Measurements from ENCODE around the gene LYPD6B. TPM values are rescaled to one million over a fixed set of nuclear protein-coding genes. Genes with fewer than 3 reads are reported as not detected.

The LYPD6B gene
- polyA plus RNA-seq, 1 of the 3 experiments (the other 2 are of a cell fraction), result 18.2 TPM

DNA sequence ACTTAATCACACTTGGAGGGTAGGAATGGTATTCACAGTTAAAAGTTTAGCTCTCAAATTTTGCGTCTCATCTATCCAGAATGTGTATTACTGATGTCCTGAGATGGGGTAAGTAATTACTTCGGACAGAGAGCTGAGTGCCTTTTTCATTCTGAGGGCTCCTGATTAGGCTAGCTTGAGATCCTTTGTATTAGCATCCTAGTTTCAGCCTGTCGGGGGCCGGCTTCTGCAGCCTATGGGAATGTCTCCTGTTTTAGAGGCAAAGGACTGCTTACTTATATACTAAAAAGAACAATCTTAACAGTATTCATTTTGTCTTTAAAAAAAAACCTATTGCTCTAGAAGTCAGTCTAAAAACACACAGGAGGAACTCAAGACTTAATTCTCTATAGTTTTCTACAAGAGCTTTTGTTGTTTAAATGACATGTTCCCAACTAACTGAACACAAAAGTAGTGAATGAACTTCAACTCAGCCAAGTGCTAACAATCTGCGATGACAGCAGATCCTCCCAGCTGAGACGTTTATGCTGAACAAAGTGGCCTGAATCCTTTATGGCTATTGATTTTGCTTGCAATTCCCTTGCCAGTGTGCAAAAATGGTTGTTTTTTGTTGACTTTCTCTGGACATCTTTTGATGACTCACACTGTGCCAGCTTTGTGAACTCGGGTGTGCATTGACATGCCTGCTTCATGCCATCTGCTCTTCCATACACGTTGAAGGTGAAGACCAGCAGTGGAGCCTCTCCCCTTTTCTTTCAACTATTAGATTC lies 118.7 kb downstream of the LYPD6B start:
- Histone ChIP-seq H2AFZ (ENCODE audit: low read depth) (no peak overlapping the region), H3K36me3 (replicated peaks in 1 of 2; ENCODE audit: control insufficient read depth in 1 of 2, insufficient read depth in 2 of 2, low read length in 1 of 2) (no peaks in the 10 kb centered on the region), H3K27ac (ENCODE audit: low read depth in 2 of 2, low read length in 1 of 2) (no peak overlapping the region), H3K4me1 (ENCODE audit: control insufficient read depth in 1 of 2, insufficient read depth in 2 of 2, low read depth in 1 of 2, low read length in 1 of 2) (no peaks in the 10 kb centered on the region; a peak in 2 of 4 replicates), H3K4me2 (no peak overlapping the region), H3K9ac (no peak overlapping the region), H3F3A (replicated peaks; ENCODE audit: insufficient read depth) (no peaks in the 10 kb centered on the region), H3K9me2 (no peaks in the 10 kb centered on the region), H4K20me1 (ENCODE audit: insufficient read depth) (no peaks in the 10 kb centered on the region), H3K4me3 (ENCODE audit: low read depth in 2 of 2, low read length in 1 of 2) (no peak overlapping the region), H3K79me2 (ENCODE audit: insufficient read depth) (no peaks in the 10 kb centered on the region), H3K27me3 (ENCODE audit: insufficient read depth) (no peaks in the 10 kb centered on the region), H3K9me3 (no peaks in the 10 kb centered on the region)
- POLR2A ChIA-PET, result no interaction called here
- WGBS (ENCODE audit: low lambda C conversion rate), result 69% methylated on average over 8 of the region's 8 CpGs
- DNase-seq, result no peak
- CTCF ChIA-PET, result interaction anchor here (0.9 kb wide), 1 partner anchor 15 kb away, joined by 4 read pairs; no protein-coding TSS in a partner anchor
- TF ChIP-seq, protein P1, sequence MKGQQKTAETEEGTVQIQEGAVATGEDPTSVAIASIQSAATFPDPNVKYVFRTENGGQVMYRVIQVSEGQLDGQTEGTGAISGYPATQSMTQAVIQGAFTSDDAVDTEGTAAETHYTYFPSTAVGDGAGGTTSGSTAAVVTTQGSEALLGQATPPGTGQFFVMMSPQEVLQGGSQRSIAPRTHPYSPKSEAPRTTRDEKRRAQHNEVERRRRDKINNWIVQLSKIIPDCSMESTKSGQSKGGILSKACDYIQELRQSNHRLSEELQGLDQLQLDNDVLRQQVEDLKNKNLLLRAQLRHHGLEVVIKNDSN (IDR thresholded peaks at IDR 0.05; ENCODE audit: borderline replicate concordance, low read depth), result no peak
- TF ChIP-seq SMC3 (IDR thresholded peaks at IDR 0.05; ENCODE audit: low read depth, low read length), result no peak
- no peak for TF ChIP-seq ZBTB33 (IDR thresholded peaks at IDR 0.05; ENCODE audit: borderline replicate concordance, low read depth)
- TF ChIP-seq IRF3 (IDR thresholded peaks at IDR 0.05; ENCODE audit: low read depth, low read length), result no peak
- TF ChIP-seq FOXJ3 (CRISPR knock-in tag; IDR thresholded peaks at IDR 0.05), result no peak
- TF ChIP-seq PBX3 (IDR thresholded peaks at IDR 0.05), result no peak
- no peak for TF ChIP-seq RCOR1 (IDR thresholded peaks at IDR 0.05; ENCODE audit: low read length)
- TF ChIP-seq NRF1 (IDR thresholded peaks at IDR 0.05; ENCODE audit: low read depth, low read length), result no peak

DNA sequence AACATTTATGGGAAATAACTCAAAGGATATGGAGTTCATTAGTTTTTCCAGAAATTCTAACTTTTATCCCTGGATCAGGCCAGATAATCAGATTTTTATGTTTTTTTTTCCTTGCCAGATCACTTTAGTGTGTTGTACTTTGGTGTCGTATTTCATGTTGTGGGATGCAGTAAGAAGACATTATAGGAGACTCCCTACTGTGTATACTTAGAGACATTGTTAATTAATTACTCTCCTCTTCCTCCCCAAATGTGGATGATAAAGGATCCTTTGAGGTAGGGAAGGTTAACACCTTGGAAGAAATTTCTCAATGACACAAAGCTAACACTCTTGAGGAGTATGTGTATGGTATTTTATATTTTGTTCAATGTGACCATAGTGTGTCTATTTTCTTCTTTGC lies 120.5 kb downstream of the LYPD6B start:
- Histone ChIP-seq H3K9me3 (no peaks in the 10 kb centered on the region), H3K27ac (ENCODE audit: low read depth in 2 of 2, low read length in 1 of 2) (no peak overlapping the region), H3K36me3 (replicated peaks in 1 of 2; ENCODE audit: control insufficient read depth in 1 of 2, insufficient read depth in 2 of 2, low read length in 1 of 2) (no peaks in the 10 kb centered on the region), H3K4me3 (ENCODE audit: low read depth in 2 of 2, low read length in 1 of 2) (no peak overlapping the region), H4K20me1 (ENCODE audit: insufficient read depth) (no peaks in the 10 kb centered on the region), H3K9ac (no peak overlapping the region), H3K4me2 (no peak overlapping the region), H3K4me1 (ENCODE audit: control insufficient read depth in 1 of 2, insufficient read depth in 2 of 2, low read depth in 1 of 2, low read length in 1 of 2) (no peaks in the 10 kb centered on the region; a peak in 2 of 4 replicates), H3K79me2 (ENCODE audit: insufficient read depth) (no peaks in the 10 kb centered on the region), H2AFZ (ENCODE audit: low read depth) (no peak overlapping the region), H3K9me2 (no peaks in the 10 kb centered on the region), H3F3A (replicated peaks; ENCODE audit: insufficient read depth) (no peaks in the 10 kb centered on the region), H3K27me3 (ENCODE audit: insufficient read depth) (no peaks in the 10 kb centered on the region)
- ChIA-PET POLR2A (no interaction called here), CTCF (interaction anchor here (1.1 kb wide), 1 partner anchor 9 kb away, joined by 3 read pairs; no protein-coding TSS in a partner anchor)
- DNase-seq, result no peak
- 74% methylated on average over 1 of the region's 1 CpG for WGBS (ENCODE audit: low lambda C conversion rate)
- TF ChIP-seq SIN3A (IDR thresholded peaks at IDR 0.05; ENCODE audit: borderline replicate concordance, low read depth, low read length) (no peak), CTCF (IDR thresholded peaks at IDR 0.05) (no peak), YY1 (IDR thresholded peaks at IDR 0.05; ENCODE audit: low read depth) (no peak), RCOR1 (IDR thresholded peaks at IDR 0.05; ENCODE audit: low read length) (no peak), SMC3 (IDR thresholded peaks at IDR 0.05; ENCODE audit: low read depth, low read length) (no peak), FOXJ3 (CRISPR knock-in tag; IDR thresholded peaks at IDR 0.05) (no peak), JUND (IDR thresholded peaks at IDR 0.05) (no peak), NRF1 (IDR thresholded peaks at IDR 0.05; ENCODE audit: low read depth, low read length) (no peak), TAF1 (IDR thresholded peaks at IDR 0.05; ENCODE audit: borderline replicate concordance, low read depth, low read length) (no peak), MXI1 (IDR thresholded peaks at IDR 0.05; ENCODE audit: low read depth, low read length) (no peak), RAD21 (IDR thresholded peaks at IDR 0.05; ENCODE audit: low read length) (no peak), RFX5 (IDR thresholded peaks at IDR 0.05; ENCODE audit: low read length) (no peak), USF2 (IDR thresholded peaks at IDR 0.05; ENCODE audit: borderline replicate concordance, low read depth, low read length) (no peak)
- TF ChIP-seq, protein P2, sequence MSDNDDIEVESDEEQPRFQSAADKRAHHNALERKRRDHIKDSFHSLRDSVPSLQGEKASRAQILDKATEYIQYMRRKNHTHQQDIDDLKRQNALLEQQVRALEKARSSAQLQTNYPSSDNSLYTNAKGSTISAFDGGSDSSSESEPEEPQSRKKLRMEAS (IDR thresholded peaks at IDR 0.05; ENCODE audit: low read depth), result no peak

All from SK-N-SH (cell line).